DOHH2 (cell line): ENCODE results near the gene DPP6.

Source experiments
- EZH2phosphoT487 ChIP-seq: fragments of 200-600 bp; sonication (generic); IDR thresholded peaks from 2 replicates; pipeline ENCODE4 v1.6.1; 2017; ENCODE audit warnings: borderline replicate concordance, mild to moderate bottlenecking, antibody characterized with exemption, low read length, moderate library complexity, mixed read lengths
- TF ChIP-seq, protein P1 (sequence below): fragments of 200-600 bp; sonication (generic); IDR thresholded peaks from one replicate; pipeline ENCODE4 v1.5.1; 2014; ENCODE audit warnings: antibody characterized with exemption, mild to moderate bottlenecking, low read depth, low read length; ENCODE audit not compliant: poor library complexity, severe bottlenecking

DNA sequence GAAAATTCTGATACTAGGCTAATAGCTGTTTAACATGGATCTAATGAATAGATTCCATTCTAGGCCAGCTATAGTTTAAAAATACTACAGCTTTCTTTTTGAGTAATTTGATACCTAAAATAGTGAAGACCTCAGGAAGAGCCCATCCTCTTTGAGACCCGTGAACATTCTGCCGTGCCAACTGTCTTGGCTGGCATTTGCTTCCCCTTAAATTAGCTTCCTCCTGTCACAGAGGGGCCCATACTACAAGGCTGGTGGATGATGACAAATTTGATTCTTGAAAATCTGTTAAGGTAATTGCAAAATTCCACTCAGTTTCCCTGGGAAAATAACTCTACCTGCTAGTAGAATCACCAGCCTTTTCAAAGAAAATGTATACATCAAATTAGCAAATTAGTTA, 385.0 kb downstream of the DPP6 start:
- no peak for TF ChIP-seq EZH2phosphoT487
- TF ChIP-seq, protein P1, sequence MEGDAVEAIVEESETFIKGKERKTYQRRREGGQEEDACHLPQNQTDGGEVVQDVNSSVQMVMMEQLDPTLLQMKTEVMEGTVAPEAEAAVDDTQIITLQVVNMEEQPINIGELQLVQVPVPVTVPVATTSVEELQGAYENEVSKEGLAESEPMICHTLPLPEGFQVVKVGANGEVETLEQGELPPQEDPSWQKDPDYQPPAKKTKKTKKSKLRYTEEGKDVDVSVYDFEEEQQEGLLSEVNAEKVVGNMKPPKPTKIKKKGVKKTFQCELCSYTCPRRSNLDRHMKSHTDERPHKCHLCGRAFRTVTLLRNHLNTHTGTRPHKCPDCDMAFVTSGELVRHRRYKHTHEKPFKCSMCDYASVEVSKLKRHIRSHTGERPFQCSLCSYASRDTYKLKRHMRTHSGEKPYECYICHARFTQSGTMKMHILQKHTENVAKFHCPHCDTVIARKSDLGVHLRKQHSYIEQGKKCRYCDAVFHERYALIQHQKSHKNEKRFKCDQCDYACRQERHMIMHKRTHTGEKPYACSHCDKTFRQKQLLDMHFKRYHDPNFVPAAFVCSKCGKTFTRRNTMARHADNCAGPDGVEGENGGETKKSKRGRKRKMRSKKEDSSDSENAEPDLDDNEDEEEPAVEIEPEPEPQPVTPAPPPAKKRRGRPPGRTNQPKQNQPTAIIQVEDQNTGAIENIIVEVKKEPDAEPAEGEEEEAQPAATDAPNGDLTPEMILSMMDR, result no peak
